HUES48 (cell line): ENCODE results near the gene SHLD1.

Experiments used
- H3K27ac ChIP-seq: one replicate; pipeline ENCODE4 v1.7.0; 2013; ENCODE audit warnings: low read depth, low read length, inconsistent platforms
- H3K27me3 ChIP-seq: 2 replicates; pipeline ENCODE4 v1.6.1; 2013; ENCODE audit warnings: mild to moderate bottlenecking, low read length; ENCODE audit not compliant: control insufficient read depth, insufficient read depth
- H3K36me3 ChIP-seq: 2 replicates; pipeline ENCODE4 v1.6.1; 2013; ENCODE audit warnings: low read length; ENCODE audit not compliant: control insufficient read depth, insufficient read depth
- H3K4me1 ChIP-seq: 2 replicates; pipeline ENCODE4 v1.6.1; 2013; ENCODE audit warnings: mild to moderate bottlenecking, low read length; ENCODE audit not compliant: control insufficient read depth, insufficient read depth
- H3K4me3 ChIP-seq: 2 replicates; pipeline ENCODE4 v1.5.1; 2013; ENCODE audit warnings: mild to moderate bottlenecking, low read depth, low read length
- H3K9ac ChIP-seq: 2 replicates; pipeline ENCODE4 v1.6.1; 2013; ENCODE audit warnings: mild to moderate bottlenecking, low read depth, low read length, moderate library complexity
- H3K9me3 ChIP-seq: 2 replicates; pipeline ENCODE4 v1.6.1; 2013; ENCODE audit warnings: low read length; ENCODE audit not compliant: control insufficient read depth, insufficient read depth

Gene SHLD1

DNA sequence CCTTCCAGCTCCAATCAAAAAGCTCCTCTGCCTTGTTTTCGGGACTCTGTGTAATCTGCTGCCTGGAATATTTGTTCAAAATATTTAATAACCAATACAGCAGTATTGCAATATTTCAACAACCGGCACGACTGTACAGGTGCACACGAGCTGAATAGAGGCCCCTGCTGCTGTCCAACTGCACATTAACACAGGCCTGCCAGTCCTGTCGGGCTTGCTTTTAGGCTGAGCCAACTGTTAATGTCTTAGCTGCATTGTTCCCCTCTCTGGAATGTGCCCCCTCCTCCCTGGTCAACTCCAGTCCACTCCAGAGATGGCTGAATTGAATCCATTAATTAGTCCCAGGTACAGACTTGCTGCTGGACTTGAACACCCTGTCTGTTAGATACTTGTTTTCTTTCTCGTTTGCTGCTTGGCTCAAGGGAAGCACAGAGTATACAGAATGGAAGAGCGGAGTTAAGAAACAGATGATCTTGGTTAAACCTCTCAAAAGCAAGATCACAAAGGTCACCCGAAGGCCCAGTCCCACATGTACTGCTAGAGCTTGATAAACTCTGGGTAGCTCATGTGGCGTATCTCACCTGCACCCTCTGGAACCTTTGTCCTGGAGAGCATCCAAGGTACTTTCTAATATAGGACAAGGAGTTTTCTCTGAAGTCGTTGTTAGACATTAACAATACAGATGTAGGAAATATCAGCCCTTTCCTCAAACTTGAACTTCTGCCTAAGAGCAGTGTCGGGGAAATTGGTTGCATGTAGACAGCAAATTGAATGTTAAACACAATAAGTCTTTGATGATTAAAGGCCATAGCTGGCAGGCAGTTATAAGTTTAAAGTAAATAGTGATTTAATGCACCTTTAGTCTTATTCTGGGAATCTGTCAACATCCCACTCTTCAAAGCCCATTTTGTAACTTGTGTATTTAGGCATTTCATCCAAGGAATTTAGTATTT lies 31.9 kb downstream of the SHLD1 start:
- H3K9ac ChIP-seq = no peak overlapping the region
- H3K9me3 ChIP-seq = no peaks in the 10 kb centered on the region
- H3K36me3 ChIP-seq = no peaks in the 10 kb centered on the region
- H3K4me3 ChIP-seq = no peak overlapping the region
- H3K27me3 ChIP-seq = no peaks in the 10 kb centered on the region
- H3K4me1 ChIP-seq = no peaks in the 10 kb centered on the region; the same call in 1 of the 2 replicates
- no peak overlapping the region for H3K27ac ChIP-seq

- Histone ChIP-seq H3K4me1 (no peaks in the 10 kb centered on the region; the same call in 1 of the 2 replicates), H3K27me3 (no peaks in the 10 kb centered on the region), H3K9ac (no peak overlapping the region), H3K9me3 (no peaks in the 10 kb centered on the region), H3K36me3 (no peaks in the 10 kb centered on the region), H3K27ac (no peak overlapping the region), H3K4me3 (no peak overlapping the region)
These were observed 34.5 kb downstream of the SHLD1 start for GRCh38 chr20:5784735-5785134.

DNA sequence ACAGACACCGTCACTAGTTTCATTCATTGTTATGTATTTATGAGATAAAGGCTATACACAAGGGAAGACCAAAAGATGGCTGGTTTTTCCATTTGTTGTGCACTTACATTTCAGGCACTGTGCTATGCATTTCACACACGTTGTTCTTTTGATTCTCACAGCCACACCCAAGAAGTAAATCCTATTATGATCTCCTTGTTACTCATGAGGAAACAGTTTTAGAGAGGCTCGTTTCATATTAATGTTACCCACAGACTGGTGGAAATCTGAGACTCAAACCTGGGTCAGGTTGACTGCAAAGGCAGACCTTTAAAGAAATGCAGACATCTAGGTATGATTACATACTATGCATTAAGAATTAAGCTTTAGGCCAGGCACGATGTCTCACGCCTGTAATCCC lies 34.9 kb downstream of the SHLD1 start:
- H3K4me3 ChIP-seq = no peak overlapping the region
- no peaks in the 10 kb centered on the region for H3K36me3 ChIP-seq
- H3K4me1 ChIP-seq = no peaks in the 10 kb centered on the region; the same call in 1 of the 2 replicates
- no peak overlapping the region for H3K27ac ChIP-seq
- H3K9ac ChIP-seq = no peak overlapping the region
- no peaks in the 10 kb centered on the region for H3K27me3 ChIP-seq
- H3K9me3 ChIP-seq = no peaks in the 10 kb centered on the region

GRCh38 chr20:5786930-5787795 lies 37.0 kb downstream of the SHLD1 start:
- Histone ChIP-seq H3K4me3 (no peak overlapping the region), H3K9ac (no peak overlapping the region), H3K36me3 (no peaks in the 10 kb centered on the region), H3K27ac (peak overlapping the region; percentile 63), H3K9me3 (no peaks in the 10 kb centered on the region), H3K27me3 (no peaks in the 10 kb centered on the region), H3K4me1 (no peaks in the 10 kb centered on the region; the same call in 1 of the 2 replicates)

- Histone ChIP-seq H3K4me3 (no peak overlapping the region), H3K27ac (no peak overlapping the region), H3K27me3 (no peaks in the 10 kb centered on the region), H3K9ac (no peak overlapping the region), H3K9me3 (no peaks in the 10 kb centered on the region), H3K36me3 (no peaks in the 10 kb centered on the region), H3K4me1 (no peaks in the 10 kb centered on the region; the same call in 1 of the 2 replicates)
These were observed 37.6 kb downstream of the SHLD1 start for GRCh38 chr20:5787796-5788165.

- Histone ChIP-seq H3K36me3 (no peaks in the 10 kb centered on the region), H3K27me3 (no peaks in the 10 kb centered on the region), H3K9me3 (no peaks in the 10 kb centered on the region), H3K4me1 (peaks cover 3% of the 10 kb centered on the region; the same call in 1 of the 2 replicates), H3K4me3 (no peak overlapping the region), H3K9ac (no peak overlapping the region), H3K27ac (no peak overlapping the region)
These were observed 38.2 kb downstream of the SHLD1 start for GRCh38 chr20:5788385-5788895.

DNA sequence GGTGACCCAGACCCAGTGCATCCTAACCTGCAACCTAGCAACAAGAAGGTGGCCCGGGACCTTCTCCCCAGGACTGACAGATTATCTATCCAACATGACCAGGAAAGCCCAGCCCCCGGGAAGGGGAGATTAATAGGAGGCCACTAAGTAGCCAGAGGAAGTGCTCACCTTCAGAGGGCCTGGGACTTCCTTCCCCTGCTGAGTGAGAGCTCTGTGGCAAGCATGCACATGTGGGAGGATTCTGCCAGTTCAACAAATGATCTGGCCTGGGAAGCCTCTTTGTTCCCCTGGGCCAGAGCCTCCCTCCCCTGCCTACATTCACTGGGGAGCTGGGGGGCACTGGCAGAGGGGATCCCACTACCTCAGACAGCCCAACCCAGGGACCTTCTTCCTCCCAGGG lies 39.6 kb downstream of the SHLD1 start:
- no peak overlapping the region for H3K4me3 ChIP-seq

GRCh38 chr20:5793916-5794315 lies 43.7 kb downstream of the SHLD1 start:
- Histone ChIP-seq H3K27me3 (no peaks in the 10 kb centered on the region), H3K9ac (no peak overlapping the region), H3K9me3 (no peaks in the 10 kb centered on the region), H3K4me3 (no peak overlapping the region), H3K4me1 (peaks cover 19% of the 10 kb centered on the region), H3K36me3 (no peaks in the 10 kb centered on the region), H3K27ac (peak overlapping the region; percentile 11)

More for the DNA sequence above, 39.6 kb downstream of the SHLD1 start:
- peaks cover 13% of the 10 kb centered on the region for H3K4me1 ChIP-seq
- H3K9me3 ChIP-seq = no peaks in the 10 kb centered on the region
- no peaks in the 10 kb centered on the region for H3K27me3 ChIP-seq
- H3K27ac ChIP-seq = no peak overlapping the region
- no peak overlapping the region for H3K9ac ChIP-seq
- H3K36me3 ChIP-seq = no peaks in the 10 kb centered on the region

- Histone ChIP-seq H3K4me3 (no peak overlapping the region), H3K9me3 (no peaks in the 10 kb centered on the region), H3K27me3 (no peaks in the 10 kb centered on the region), H3K36me3 (no peaks in the 10 kb centered on the region), H3K4me1 (peaks cover 19% of the 10 kb centered on the region), H3K9ac (no peak overlapping the region), H3K27ac (no peak overlapping the region)
These were observed 46.3 kb downstream of the SHLD1 start for GRCh38 chr20:5796331-5797040.

- no peaks in the 10 kb centered on the region for H3K9me3 ChIP-seq
- H3K9ac ChIP-seq = no peak overlapping the region
- H3K4me1 ChIP-seq = peaks cover 19% of the 10 kb centered on the region
- no peak overlapping the region for H3K27ac ChIP-seq
- no peaks in the 10 kb centered on the region for H3K36me3 ChIP-seq
- no peaks in the 10 kb centered on the region for H3K27me3 ChIP-seq
- no peak overlapping the region for H3K4me3 ChIP-seq
These were observed 47.0 kb downstream of the SHLD1 start for GRCh38 chr20:5797165-5797564.
